ENCODE measurements around the gene LTK.
A peak's percentile ranks its signal among the peaks of the same experiment; 100 is the strongest.

LTK gene

GRCh38 chr15:41495736-41496599, 17.7 kb downstream of the LTK start:
- DNase-seq = no peak

GRCh38 chr15:41494922-41495735, 18.5 kb downstream of the LTK start:
- DNase-seq = no peak

GRCh38 chr15:41494190-41494921, 19.3 kb downstream of the LTK start:
- DNase-seq = peak in 1 of 2 experiments; percentile 25

GRCh38 chr15:41493902-41494189, 19.8 kb downstream of the LTK start:
- no peak for DNase-seq

- DNase-seq = peak; percentile 66 to 72
These were observed 20.3 kb downstream of the LTK start, which contains the start of gene ITPKA for GRCh38 chr15:41493205-41493901. Gene ITPKA, plus strand, starts transcription at chr15:41493874. Its CDS starts 54 bp downstream, at chr15:41493928.

- peak in 1 of 2 experiments; percentile 16 for DNase-seq
These were observed 20.9 kb downstream of the LTK start for GRCh38 chr15:41492597-41493204.

GRCh38 chr15:41491889-41492288, 21.7 kb downstream of the LTK start:
- no peak for DNase-seq

DNA sequence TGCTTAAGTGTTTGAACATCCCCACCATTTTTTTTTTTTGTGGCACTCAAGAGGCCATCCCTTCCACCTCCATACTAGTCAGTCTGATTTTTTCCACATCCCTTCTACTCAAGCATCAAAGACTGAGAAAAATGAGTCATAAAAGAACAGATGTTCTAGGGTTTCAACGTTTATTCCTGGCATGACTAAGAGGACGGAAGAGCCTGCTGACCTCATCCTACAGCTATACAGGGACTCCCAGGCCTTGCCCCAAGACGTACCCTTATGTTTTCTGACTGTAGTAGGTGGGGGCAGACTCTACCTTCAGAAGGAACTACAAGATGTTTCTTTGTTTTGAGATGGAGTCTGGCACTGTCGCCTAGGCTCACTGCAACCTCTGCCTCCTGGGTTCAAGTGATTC, 23.3 kb downstream of the LTK start:
- DNase-seq = peak in 1 of 2 experiments; percentile 25

- no peak for DNase-seq
These were observed 24.0 kb downstream of the LTK start for GRCh38 chr15:41489641-41490040.

GRCh38 chr15:41487802-41488201, 25.8 kb downstream of the LTK start:
- no peak for DNase-seq

- DNase-seq = no peak
These were observed 26.2 kb downstream of the LTK start for GRCh38 chr15:41487381-41487780.

DNA sequence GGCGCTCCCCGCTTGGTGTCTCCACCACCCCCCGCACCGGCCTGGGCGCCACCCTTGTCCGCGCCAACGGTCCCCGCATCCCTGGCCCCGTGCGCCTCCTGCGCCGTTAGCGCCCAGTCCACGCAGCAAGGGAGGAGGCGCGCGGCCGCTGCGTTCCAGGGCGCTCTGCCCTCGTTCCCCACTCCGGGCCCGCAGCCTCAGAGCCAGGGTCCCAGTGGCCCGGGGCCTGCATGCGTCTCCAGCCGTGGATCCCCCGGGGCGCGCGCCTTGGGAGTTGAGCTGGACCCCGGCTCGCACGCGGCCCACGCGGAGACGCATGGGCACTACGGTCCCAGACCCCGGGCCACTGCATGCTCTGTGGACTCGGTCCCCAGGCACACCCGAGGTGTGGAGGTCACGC, 27.3 kb downstream of the LTK start:
- no peak for DNase-seq

DNA sequence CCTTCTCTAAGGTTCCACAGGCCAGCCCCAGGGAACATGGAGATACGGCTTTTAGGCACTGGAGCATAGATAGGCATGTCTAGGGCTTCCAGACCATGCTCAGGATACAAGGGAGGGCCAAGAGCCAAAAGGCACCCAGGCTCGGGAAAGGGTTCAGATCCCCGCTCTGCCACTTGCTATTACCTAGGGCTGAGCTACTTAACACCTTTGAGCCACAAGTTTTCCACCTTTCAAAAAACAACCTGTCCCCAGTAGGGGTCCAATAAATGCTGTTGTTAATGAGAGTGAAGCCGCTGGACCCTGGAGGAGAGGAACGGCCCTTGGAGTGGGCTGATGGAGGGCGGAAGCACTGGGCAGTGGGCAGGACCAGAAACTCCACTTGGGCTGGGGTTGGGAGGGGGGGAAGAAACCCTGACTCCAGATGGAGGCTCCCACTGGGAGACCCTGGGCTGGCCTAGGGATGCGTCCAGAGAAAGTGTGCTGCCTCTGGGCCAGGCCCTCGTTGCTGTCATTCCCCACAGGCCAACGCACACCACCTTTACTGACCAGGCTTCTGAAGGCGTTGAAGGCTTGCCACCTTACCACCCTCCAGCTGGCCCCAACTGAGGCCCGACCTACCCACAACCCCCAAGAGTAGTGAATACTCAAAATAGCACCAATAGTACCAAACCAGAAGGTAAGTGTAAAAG, 28.5 kb downstream of the LTK start:
- no peak for DNase-seq

DNA sequence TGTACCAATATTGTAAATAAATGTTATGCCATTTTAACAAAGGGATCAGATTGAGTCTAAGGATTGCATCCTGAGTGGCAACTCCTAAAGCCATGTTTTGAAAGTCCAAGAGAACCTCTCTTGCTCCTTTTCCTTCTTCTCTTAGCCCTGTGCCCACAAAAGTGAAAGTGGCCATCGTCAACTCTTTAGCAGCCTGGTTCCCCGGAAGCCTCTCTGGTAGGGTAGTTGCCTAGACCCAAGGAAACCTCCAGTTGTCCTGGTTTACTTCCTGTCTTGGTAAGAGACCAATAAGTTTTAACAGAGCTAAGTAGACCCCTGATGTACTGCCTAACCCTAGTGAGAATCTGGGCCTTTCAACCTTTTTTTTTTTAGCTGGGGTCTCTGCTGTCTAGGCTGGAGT, 30.1 kb downstream of the LTK start:
- no peak for DNase-seq

DNA sequence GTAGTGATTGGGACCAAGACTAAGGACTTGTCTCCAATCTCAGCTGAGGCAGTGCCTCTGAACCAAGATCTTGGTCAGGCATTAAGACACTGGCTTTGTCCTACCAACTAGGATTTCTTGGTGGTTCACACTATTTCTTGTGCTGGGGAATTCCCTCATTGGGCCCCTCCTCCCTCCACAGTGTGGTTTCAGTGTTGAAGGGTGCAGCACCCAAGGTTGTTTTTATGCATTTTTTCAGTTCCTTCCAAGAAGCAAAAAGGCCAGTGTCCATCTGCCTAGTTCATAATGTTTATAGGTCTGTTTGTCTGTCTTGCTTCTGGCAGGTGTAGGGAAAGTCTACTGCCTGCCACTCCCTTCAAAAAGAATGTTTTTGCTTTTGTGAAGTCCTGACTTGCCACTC, 30.5 kb downstream of the LTK start:
- no peak for DNase-seq

DNA sequence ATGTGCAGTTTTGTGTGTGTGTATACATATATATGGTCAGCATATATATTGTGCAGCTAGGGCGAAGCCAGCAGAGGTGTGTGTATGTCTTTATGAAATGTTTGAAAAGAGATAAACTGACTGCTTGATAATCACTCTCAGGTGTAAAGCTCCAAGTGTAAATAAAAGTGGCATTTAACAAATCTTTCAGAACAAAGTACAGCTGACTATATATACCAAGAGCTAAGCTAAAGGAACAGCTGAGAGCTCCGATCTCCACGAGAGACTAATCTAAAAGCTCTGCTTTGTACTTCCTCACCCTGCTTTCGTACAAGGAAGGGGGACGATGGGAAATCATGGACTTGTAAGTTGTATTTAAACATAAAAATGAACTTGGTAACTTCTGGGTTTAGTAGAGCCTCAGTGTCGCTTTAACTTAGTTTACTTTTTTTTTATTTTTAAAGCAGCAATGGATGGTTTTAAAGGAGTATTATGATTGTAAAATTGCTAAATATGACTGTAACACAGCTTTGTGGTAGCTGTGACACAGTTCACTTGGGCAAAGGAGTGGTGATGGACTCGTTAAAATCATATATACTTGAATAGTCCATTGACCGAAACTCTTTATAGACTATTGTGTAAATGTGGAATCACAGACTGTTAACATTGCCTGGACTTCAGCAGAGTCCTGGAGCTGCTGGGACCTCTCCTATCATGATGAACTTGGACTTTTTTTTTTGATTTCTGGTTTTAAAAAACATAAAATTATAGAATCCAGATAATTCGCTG, 31.3 kb downstream of the LTK start:
- DNase-seq = no peak

DNA sequence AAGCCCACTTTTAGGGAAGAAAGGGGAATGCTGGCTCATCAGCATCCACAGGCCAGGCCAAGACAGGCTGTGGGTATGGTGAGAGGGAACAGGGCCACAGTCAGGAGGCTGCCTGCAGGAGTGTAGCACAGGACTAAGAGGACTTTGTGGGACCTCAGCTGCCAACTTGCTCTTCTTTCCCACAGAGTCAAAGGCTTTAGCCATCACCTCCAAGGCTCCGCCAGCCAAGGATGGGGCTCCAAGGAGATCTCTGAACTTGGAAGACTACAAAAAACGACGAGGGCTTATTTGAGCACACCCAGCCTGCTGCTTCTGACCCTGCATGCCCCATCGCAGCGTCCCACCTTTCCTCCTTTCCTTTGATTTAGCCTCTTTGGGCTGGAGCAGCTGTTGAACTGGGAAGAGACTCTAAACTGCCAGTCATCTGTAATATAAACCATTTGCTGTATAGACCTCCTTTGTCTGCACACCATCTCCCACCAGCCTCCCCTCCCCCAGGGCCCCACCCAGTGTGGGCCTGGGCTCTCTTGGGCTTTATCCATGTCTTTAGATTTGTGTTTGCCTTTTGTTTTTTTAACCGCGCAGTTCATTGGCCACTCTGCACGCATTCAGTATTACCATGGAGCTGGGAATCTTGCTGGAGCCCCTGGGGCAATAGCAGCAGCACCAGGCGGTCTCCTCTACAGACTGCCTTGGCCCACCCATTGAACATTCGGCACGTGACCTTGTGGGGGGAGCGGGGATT, 33.1 kb downstream of the LTK start:
- no peak for DNase-seq

GRCh38 chr15:41476416-41477048, 37.1 kb downstream of the LTK start:
- no peak for DNase-seq

GRCh38 chr15:41474941-41475340, 38.7 kb downstream of the LTK start:
- DNase-seq = no peak

- no peak for DNase-seq
These were observed 39.2 kb downstream of the LTK start for GRCh38 chr15:41474436-41474835.

Measured in SHP77 (cell line).